NCI-H226 (cell line): ENCODE measurements around the gene ARHGAP42.
A peak's percentile ranks its signal among the peaks of the same experiment; 100 is the strongest.
"Not testable (repeated sequence)": the region's sequence is repeated elsewhere in the genome, so short reads cannot be mapped to it uniquely, and the experiment has no call there.

ENCODE experiments used
- DNase-seq: peaks from one replicate; pipeline ENCODE4 v3.0.0-alpha.2; 2015

Gene ARHGAP42

GRCh38 chr11:100978939-100979338 is 291.9 kb downstream of the ARHGAP42 start:
- DNase-seq, result no peak

- DNase-seq, result no peak
These were observed 293.1 kb downstream of the ARHGAP42 start for GRCh38 chr11:100980156-100980555.

- DNase-seq, result no peak
These were observed 294.2 kb downstream of the ARHGAP42 start for GRCh38 chr11:100981196-100981824.

GRCh38 chr11:100984668-100985067 is 297.6 kb downstream of the ARHGAP42 start:
- DNase-seq, result no peak

- DNase-seq, result no peak
These were observed 303.8 kb downstream of the ARHGAP42 start for GRCh38 chr11:100990931-100991330.

GRCh38 chr11:100991541-100991940 is 304.5 kb downstream of the ARHGAP42 start:
- DNase-seq, result no peak

GRCh38 chr11:100994966-100995365 is 307.9 kb downstream of the ARHGAP42 start:
- DNase-seq, result no peak

- no peak for DNase-seq
These were observed 312.7 kb downstream of the ARHGAP42 start for GRCh38 chr11:100999756-101000155.

- no peak for DNase-seq
These were observed 316.4 kb downstream of the ARHGAP42 start for GRCh38 chr11:101003468-101003867.

- DNase-seq, result no peak
These were observed 322.0 kb downstream of the ARHGAP42 start for GRCh38 chr11:101008961-101009689.

- DNase-seq, result no peak
These were observed 322.6 kb downstream of the ARHGAP42 start for GRCh38 chr11:101009690-101010055.

GRCh38 chr11:101010899-101011298 is 323.8 kb downstream of the ARHGAP42 start:
- DNase-seq, result peak; percentile 9

GRCh38 chr11:101011881-101012280 is 324.8 kb downstream of the ARHGAP42 start:
- DNase-seq, result no peak

GRCh38 chr11:101013702-101014101 is 326.6 kb downstream of the ARHGAP42 start:
- not testable (repeated sequence) for DNase-seq

- DNase-seq, result no peak
These were observed 327.7 kb downstream of the ARHGAP42 start for GRCh38 chr11:101014600-101015285.

- no peak for DNase-seq
These were observed 332.8 kb downstream of the ARHGAP42 start for GRCh38 chr11:101019870-101020269.

GRCh38 chr11:101022256-101022655 is 335.2 kb downstream of the ARHGAP42 start:
- no peak for DNase-seq

- no peak for DNase-seq
These were observed 341.6 kb downstream of the ARHGAP42 start for GRCh38 chr11:101028644-101029043.

- peak; percentile 53 for DNase-seq
These were observed 342.9 kb downstream of the ARHGAP42 start for GRCh38 chr11:101030015-101030414.

- DNase-seq, result no peak
These were observed 343.6 kb downstream of the ARHGAP42 start for GRCh38 chr11:101030692-101031091.

GRCh38 chr11:101031713-101032112 is 344.6 kb downstream of the ARHGAP42 start:
- no peak for DNase-seq

- DNase-seq, result no peak
These were observed 345.9 kb downstream of the ARHGAP42 start for GRCh38 chr11:101032991-101033390.

- DNase-seq, result no peak
These were observed 347.0 kb downstream of the ARHGAP42 start for GRCh38 chr11:101034076-101034475.

- no peak for DNase-seq
These were observed 348.8 kb downstream of the ARHGAP42 start for GRCh38 chr11:101035872-101036271.
